ENCODE results near the gene HOXB3.

DNA sequence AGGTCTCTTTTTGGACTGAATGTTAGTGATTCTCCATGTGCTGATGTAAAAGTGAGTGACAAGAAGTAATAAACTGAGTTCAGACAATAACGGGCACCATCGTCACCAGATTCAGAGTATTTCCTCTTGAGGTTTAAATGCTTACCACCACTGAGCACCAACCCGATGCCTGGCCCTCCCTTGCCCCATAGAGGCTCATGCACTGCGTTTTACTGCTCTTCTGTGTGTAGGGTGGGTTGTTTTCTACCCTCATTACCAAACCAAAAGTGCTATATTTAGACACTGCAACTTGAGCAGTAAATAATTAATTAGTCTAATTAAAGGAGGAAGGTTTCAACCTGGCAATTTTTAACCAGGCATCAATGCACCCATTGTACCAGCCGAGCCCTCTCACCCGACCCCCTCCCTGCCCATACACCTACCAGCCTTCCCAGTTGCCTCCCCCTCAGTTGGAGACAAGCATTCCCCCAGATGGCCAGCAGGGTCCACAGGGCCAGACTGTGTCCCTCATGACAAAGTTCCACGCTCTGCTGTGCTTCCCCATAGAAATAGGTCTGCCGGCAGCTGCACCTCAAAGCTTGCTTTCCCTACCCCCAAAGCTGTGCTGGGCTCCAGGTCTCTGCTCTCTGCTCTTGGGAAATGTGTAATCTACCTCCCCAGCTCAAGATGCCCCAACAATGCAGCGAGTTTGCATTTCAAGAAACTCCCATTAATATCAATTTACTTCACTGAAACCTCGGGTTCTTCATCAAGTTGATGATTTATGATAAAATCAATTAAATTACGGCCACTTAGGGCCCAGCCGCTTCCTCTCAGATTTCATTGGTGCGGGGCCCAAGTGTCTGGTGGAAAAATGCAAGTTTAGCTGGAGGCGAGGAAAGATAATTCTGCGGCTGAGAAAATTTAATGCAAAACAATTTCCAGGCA, 27.9 kb downstream of the HOXB3 start:
- TF ChIP-seq POLR2A (IDR thresholded peaks at IDR 0.05): no peak
- TF ChIP-seq, protein P1, sequence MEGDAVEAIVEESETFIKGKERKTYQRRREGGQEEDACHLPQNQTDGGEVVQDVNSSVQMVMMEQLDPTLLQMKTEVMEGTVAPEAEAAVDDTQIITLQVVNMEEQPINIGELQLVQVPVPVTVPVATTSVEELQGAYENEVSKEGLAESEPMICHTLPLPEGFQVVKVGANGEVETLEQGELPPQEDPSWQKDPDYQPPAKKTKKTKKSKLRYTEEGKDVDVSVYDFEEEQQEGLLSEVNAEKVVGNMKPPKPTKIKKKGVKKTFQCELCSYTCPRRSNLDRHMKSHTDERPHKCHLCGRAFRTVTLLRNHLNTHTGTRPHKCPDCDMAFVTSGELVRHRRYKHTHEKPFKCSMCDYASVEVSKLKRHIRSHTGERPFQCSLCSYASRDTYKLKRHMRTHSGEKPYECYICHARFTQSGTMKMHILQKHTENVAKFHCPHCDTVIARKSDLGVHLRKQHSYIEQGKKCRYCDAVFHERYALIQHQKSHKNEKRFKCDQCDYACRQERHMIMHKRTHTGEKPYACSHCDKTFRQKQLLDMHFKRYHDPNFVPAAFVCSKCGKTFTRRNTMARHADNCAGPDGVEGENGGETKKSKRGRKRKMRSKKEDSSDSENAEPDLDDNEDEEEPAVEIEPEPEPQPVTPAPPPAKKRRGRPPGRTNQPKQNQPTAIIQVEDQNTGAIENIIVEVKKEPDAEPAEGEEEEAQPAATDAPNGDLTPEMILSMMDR (IDR thresholded peaks at IDR 0.05 in 4 of 5, conservative IDR thresholded peaks at IDR 0.05 in 1 of 5): no peak

All from gastrocnemius medialis (tissue), 4 donors.